DOHH2 (cell line): ENCODE measurements around the gene USP31.

Experiments
- H3F3A ChIP-seq: fragments of 200-600 bp; sonication (generic), shearing (Covaris generic); 2 replicates; pipeline ENCODE4 v1.6.0; 2016; ENCODE audit warnings: antibody characterized with exemption, mild to moderate bottlenecking; ENCODE audit not compliant: control insufficient read depth, insufficient read depth
- H3K27ac ChIP-seq: fragments of 200-600 bp; sonication (generic); 2 replicates; pipeline ENCODE4 v1.5.1; 2014; ENCODE audit warnings: low read depth, mild to moderate bottlenecking, low read length, moderate library complexity
- H3K27me3 ChIP-seq: fragments of 200-600 bp; sonication (generic); 2 replicates; pipeline ENCODE4 v1.6.1; 2014; ENCODE audit warnings: mild to moderate bottlenecking, low read length, mixed read lengths; ENCODE audit not compliant: control insufficient read depth
- H3K36me3 ChIP-seq: fragments of 200-600 bp; sonication (generic); 2 replicates; pipeline ENCODE4 v1.6.1; 2014; ENCODE audit warnings: mild to moderate bottlenecking, low read length, moderate library complexity, mixed read lengths; ENCODE audit not compliant: control insufficient read depth
- H3K4me1 ChIP-seq: fragments of 200-600 bp; sonication (generic); 2 replicates; pipeline ENCODE4 v1.6.1; 2014; ENCODE audit warnings: mild to moderate bottlenecking, low read length, mixed read lengths; ENCODE audit not compliant: control insufficient read depth
- H3K4me2 ChIP-seq: fragments of 200-600 bp; sonication (generic); 2 replicates; pipeline ENCODE4 v1.6.0; 2014; ENCODE audit warnings: mild to moderate bottlenecking, low read length, moderate library complexity
- H3K4me3 ChIP-seq: fragments of 200-600 bp; sonication (generic); 2 replicates; pipeline ENCODE4 v1.5.1; 2014; ENCODE audit warnings: mild to moderate bottlenecking, low read length, mixed read lengths
- H3K79me2 ChIP-seq: fragments of 200-600 bp; sonication (generic); 2 replicates; pipeline ENCODE4 v1.6.1; 2014; ENCODE audit warnings: mild to moderate bottlenecking, low read length, mixed read lengths; ENCODE audit not compliant: control insufficient read depth
- H3K9me2 ChIP-seq: fragments of 200-600 bp; sonication (generic); replicated peaks from 2 replicates; pipeline ENCODE4 v1.6.1; 2014; ENCODE audit warnings: mild to moderate bottlenecking, low read length, mixed read lengths; ENCODE audit not compliant: control insufficient read depth
- H3K9me3 ChIP-seq: fragments of 200-600 bp; sonication (generic); 2 replicates; pipeline ENCODE4 v1.6.1; 2014; ENCODE audit warnings: antibody characterized with exemption, low read length, mixed read lengths; ENCODE audit not compliant: control insufficient read depth, insufficient read depth
- H4K20me1 ChIP-seq: fragments of 200-600 bp; sonication (generic); 2 replicates; pipeline ENCODE4 v1.6.0; 2014; ENCODE audit warnings: low read depth, mild to moderate bottlenecking, antibody characterized with exemption, low read length, moderate library complexity; ENCODE audit not compliant: control insufficient read depth, insufficient read depth
- EZH2phosphoT487 ChIP-seq: fragments of 200-600 bp; sonication (generic); IDR thresholded peaks from 2 replicates; pipeline ENCODE4 v1.6.1; 2017; ENCODE audit warnings: borderline replicate concordance, mild to moderate bottlenecking, antibody characterized with exemption, low read length, moderate library complexity, mixed read lengths
- TF ChIP-seq, protein P1 (sequence below): fragments of 200-600 bp; sonication (generic); IDR thresholded peaks from one replicate; pipeline ENCODE4 v1.5.1; 2014; ENCODE audit warnings: antibody characterized with exemption, mild to moderate bottlenecking, low read depth, low read length; ENCODE audit not compliant: poor library complexity, severe bottlenecking

Gene USP31

DNA sequence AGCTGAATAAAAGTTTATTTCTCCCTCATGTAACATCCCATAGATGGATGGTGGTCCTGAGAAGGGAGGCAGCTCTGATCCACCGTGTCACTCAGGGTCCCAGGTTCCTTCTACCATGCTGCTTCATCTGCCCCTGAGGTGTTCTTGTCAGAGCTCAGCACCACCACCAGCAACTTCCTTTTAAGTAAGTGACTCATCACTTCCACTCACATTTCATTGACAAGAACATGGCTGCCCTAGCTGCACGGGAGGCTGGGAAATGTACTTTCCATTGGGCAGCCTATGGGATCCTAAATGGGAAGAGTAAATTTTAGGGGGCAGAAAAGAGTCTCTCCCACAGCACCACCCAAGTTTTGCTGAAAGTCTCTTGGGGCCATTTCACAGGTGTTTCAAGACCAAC is 134.7 kb downstream of the USP31 start:
- Histone ChIP-seq H3K27me3 (peaks cover 8% of the 10 kb centered on the region; the same call in 1 of the 2 replicates), H4K20me1 (no peaks in the 10 kb centered on the region), H3K4me2 (no peak overlapping the region), H3K4me1 (no peaks in the 10 kb centered on the region), H3F3A (no peaks in the 10 kb centered on the region), H3K9me3 (no peaks in the 10 kb centered on the region), H3K36me3 (no peaks in the 10 kb centered on the region), H3K9me2 (no peaks in the 10 kb centered on the region), H3K4me3 (no peak overlapping the region), H3K79me2 (no peaks in the 10 kb centered on the region), H3K27ac (no peak overlapping the region)
- TF ChIP-seq EZH2phosphoT487: no peak
- TF ChIP-seq, protein P1, sequence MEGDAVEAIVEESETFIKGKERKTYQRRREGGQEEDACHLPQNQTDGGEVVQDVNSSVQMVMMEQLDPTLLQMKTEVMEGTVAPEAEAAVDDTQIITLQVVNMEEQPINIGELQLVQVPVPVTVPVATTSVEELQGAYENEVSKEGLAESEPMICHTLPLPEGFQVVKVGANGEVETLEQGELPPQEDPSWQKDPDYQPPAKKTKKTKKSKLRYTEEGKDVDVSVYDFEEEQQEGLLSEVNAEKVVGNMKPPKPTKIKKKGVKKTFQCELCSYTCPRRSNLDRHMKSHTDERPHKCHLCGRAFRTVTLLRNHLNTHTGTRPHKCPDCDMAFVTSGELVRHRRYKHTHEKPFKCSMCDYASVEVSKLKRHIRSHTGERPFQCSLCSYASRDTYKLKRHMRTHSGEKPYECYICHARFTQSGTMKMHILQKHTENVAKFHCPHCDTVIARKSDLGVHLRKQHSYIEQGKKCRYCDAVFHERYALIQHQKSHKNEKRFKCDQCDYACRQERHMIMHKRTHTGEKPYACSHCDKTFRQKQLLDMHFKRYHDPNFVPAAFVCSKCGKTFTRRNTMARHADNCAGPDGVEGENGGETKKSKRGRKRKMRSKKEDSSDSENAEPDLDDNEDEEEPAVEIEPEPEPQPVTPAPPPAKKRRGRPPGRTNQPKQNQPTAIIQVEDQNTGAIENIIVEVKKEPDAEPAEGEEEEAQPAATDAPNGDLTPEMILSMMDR: no peak
